Cardiac muscle cell (in vitro differentiated cells and primary cell): Measurements from ENCODE around the gene SCIMP. TPM values are rescaled to one million over a fixed set of nuclear protein-coding genes. Genes with fewer than 3 reads are reported as not detected.
"Not testable (repeated sequence)": the region's sequence is repeated elsewhere in the genome, so short reads cannot be mapped to it uniquely, and the experiment has no call there.

Experiments
- DNase-seq, 2 donors: peaks; one replicate each; pipeline versions ENCODE4 v3.0.0 to v3.0.0-alpha.2; 2010 to 2017; ENCODE audit warnings: low read depth in 1 of 2, low spot score in 1 of 2
- H3K27ac ChIP-seq: fragments of 200-600 bp; sonication (generic); 2 replicates; pipeline ENCODE4 v1.5.1; 2016
- H3K27me3 ChIP-seq: fragments of 200-600 bp; sonication (generic); 2 replicates; pipeline ENCODE4 v1.6.0; 2016; ENCODE audit warnings: control low read depth
- H3K36me3 ChIP-seq: fragments of 200-600 bp; sonication (generic); 2 replicates; pipeline ENCODE4 v1.5.1; 2016; ENCODE audit warnings: control low read depth
- H3K4me1 ChIP-seq: fragments of 200-600 bp; sonication (generic); 2 replicates; pipeline ENCODE4 v1.8.1; 2017; ENCODE audit warnings: low read depth, mild to moderate bottlenecking, mixed run types
- H3K4me3 ChIP-seq: fragments of 200-600 bp; sonication (generic); 2 replicates; pipeline ENCODE4 v1.5.1; 2016; ENCODE audit warnings: mild to moderate bottlenecking
- H3K9me3 ChIP-seq: fragments of 200-600 bp; sonication (generic); 2 replicates; pipeline ENCODE4 v1.5.1; 2017; ENCODE audit warnings: low read depth, mild to moderate bottlenecking, control low read depth
- polyA plus RNA-seq: library from polyadenylated mRNA; unstranded; fragments of >200 nt; fragmentation: Nextera tagmentation; extraction: Ambion mirVana; gene quantifications from 2 replicates; pipeline ENCODE4 v1.2.1, GENCODE V29; 2016
- total RNA-seq: library from RNA; depleted of rRNA; stranded (reverse); fragments of >200 nt; gene quantifications from 2 replicates; pipeline ENCODE4 v1.2.3, GENCODE V29; 2016
- TF ChIP-seq, protein P1 (sequence below): IDR thresholded peaks from 2 replicates; pipeline ENCODE4 v1.5.1; 2012; ENCODE audit warnings: low read depth, mild to moderate bottlenecking, low read length

SCIMP gene
- total and polyA plus RNA-seq, 2 experiments from 2014 or later = 0.72 TPM; not detected in 1

DNA sequence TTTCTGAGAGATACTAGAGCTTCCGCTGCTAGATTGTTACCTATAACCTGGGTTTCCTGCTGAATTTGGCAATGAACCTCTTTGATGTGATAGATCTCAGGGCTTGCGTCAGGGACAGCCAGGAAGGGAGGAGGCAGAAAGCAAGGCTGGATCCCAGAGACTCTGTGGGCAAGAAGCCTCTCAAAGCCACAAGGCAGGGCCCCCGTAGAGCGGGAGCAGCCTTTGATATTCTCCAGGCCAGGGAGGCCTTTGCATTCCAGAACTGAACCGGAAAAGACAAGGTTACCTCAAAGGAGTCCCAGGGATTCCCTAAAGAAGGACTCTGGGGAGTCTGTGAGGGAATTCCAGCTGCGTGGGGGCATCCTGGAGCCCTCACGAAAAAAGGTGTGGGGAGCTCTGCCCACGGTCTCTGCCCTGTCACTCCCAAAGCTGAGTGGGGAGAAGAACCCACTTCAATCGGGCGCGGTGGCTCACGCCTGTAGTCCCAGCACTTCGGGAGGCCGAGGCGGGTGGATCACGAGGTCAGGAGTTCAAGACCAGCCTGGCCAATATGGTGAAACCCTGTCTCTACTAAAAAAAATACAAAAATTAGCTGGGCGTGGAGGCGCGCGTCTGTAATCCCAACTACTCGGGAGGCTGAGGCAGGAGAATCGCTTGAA lies 14.3 kb upstream of the SCIMP start:
- H3K9me3 ChIP-seq = no peaks in the 10 kb centered on the region
- DNase-seq = peak; percentile 19 to 22
- no peaks in the 10 kb centered on the region for H3K36me3 ChIP-seq
- no peak overlapping the region for H3K4me3 ChIP-seq
- no peaks in the 10 kb centered on the region for H3K4me1 ChIP-seq
- TF ChIP-seq, protein P1, sequence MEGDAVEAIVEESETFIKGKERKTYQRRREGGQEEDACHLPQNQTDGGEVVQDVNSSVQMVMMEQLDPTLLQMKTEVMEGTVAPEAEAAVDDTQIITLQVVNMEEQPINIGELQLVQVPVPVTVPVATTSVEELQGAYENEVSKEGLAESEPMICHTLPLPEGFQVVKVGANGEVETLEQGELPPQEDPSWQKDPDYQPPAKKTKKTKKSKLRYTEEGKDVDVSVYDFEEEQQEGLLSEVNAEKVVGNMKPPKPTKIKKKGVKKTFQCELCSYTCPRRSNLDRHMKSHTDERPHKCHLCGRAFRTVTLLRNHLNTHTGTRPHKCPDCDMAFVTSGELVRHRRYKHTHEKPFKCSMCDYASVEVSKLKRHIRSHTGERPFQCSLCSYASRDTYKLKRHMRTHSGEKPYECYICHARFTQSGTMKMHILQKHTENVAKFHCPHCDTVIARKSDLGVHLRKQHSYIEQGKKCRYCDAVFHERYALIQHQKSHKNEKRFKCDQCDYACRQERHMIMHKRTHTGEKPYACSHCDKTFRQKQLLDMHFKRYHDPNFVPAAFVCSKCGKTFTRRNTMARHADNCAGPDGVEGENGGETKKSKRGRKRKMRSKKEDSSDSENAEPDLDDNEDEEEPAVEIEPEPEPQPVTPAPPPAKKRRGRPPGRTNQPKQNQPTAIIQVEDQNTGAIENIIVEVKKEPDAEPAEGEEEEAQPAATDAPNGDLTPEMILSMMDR = no peak
- no peaks in the 10 kb centered on the region for H3K27me3 ChIP-seq
- H3K27ac ChIP-seq = no peak overlapping the region

DNA sequence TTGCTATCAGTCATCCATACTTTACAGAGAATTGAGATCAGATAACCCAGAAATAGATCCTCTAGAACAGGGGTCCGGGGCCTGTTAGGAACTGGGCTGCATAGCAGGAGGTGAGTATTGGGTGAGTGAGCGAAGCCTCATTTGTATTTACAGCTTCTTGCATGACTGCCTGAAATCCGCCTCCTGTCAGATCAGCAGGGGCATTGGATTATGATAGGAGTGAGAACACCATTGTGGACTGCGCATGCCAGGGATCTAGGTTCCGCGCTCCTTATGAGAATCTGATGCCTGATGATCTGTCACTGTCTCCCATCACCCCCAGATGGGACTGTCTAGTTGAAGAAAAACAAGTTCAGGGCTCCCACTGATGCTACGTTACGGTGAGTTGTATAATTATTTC lies 13.0 kb upstream of the SCIMP start:
- Histone ChIP-seq H3K27ac (no peak overlapping the region), H3K27me3 (no peaks in the 10 kb centered on the region), H3K4me1 (peaks cover 8% of the 10 kb centered on the region), H3K9me3 (no peaks in the 10 kb centered on the region), H3K4me3 (no peak overlapping the region), H3K36me3 (no peaks in the 10 kb centered on the region)
- TF ChIP-seq, protein P1 = no peak
- no peak for DNase-seq

DNA sequence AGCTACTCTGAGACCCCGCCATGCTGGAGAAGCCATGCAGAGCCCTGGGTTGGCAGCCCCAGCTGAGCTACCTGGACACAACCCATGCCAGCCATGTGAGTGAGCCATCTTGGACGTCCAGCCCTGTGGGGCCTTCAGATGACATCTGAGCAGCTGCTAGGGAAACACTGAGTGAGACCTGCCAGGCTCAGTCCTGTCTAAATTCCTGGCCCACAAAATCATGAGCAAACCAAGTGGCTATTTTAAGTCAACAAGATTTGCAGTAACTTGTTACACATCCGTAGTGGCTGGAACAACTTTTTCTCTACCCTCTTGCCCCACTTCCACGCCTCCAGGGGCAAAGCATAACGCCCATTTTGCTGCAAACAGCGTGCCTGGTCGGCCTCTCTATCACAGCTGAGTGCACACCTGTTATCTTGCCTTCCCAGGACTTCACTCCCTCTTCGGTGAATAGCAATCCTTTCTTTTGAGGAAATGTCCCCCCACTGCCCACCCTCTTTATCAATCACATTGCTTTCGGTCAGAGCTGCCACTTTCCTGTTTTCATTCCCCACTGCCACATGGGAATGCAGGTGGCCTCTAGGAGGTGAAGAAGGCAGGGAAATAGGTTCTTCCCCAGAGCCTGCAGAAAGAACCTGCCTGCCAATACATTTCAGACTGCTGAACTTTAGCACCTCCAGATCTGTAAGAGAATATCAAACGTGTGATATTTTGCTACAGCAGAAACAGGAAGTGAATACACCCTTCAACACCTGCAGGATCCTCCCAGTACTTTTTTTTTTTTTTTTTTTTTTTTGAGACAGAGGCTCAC lies 7.4 kb upstream of the SCIMP start:
- TF ChIP-seq, protein P1 = no peak
- no peaks in the 10 kb centered on the region for H3K36me3 ChIP-seq
- H3K9me3 ChIP-seq = no peaks in the 10 kb centered on the region
- DNase-seq = no peak
- H3K4me1 ChIP-seq = peaks cover 15% of the 10 kb centered on the region
- no peaks in the 10 kb centered on the region for H3K27me3 ChIP-seq
- H3K4me3 ChIP-seq = no peak overlapping the region
- H3K27ac ChIP-seq = peak overlapping the region; percentile 64

GRCh38 chr17:5239769-5240168 lies 5.1 kb upstream of the SCIMP start:
- H3K9me3 ChIP-seq, H3K27me3 ChIP-seq, DNase-seq, H3K4me3 ChIP-seq, H3K27ac ChIP-seq, H3K36me3 ChIP-seq: not testable (repeated sequence)
- H3K4me1 ChIP-seq = peaks cover 15% of the 10 kb centered on the region

- TF ChIP-seq, protein P1 = no peak
- Histone ChIP-seq H3K4me3 (no peak overlapping the region), H3K27ac (no peak overlapping the region), H3K4me1 (peaks cover 14% of the 10 kb centered on the region), H3K36me3 (no peaks in the 10 kb centered on the region), H3K9me3 (no peaks in the 10 kb centered on the region), H3K27me3 (no peaks in the 10 kb centered on the region)
- DNase-seq = no peak
Measured at GRCh38 chr17:5238333-5238732, 3.7 kb upstream of the SCIMP start.

GRCh38 chr17:5237541-5238016 lies 2.9 kb upstream of the SCIMP start:
- Histone ChIP-seq H3K4me1 (peaks cover 6% of the 10 kb centered on the region), H3K4me3 (no peak overlapping the region), H3K27ac (no peak overlapping the region), H3K36me3 (no peaks in the 10 kb centered on the region), H3K27me3 (no peaks in the 10 kb centered on the region), H3K9me3 (no peaks in the 10 kb centered on the region)
- peak; percentile 51 to 69 for DNase-seq
- TF ChIP-seq, protein P1 = peak; percentile 72
